ENCODE results near the gene SLC2A2.

Gene SLC2A2

GRCh38 chr3:171057072-171057471 is 30.6 kb upstream of the SLC2A2 start:
- no peaks in the 10 kb centered on the region for H3K4me1 ChIP-seq (ENCODE audit: control insufficient read depth in 1 of 2, insufficient read depth in 1 of 2, low read depth in 1 of 2, low read length in 1 of 2)
- no peak overlapping the region for H3K4me3 ChIP-seq (ENCODE audit: low read depth in 1 of 2, low read length in 1 of 2)
- H3K36me3 ChIP-seq: no peaks in the 10 kb centered on the region
- H3K27me3 ChIP-seq: no peaks in the 10 kb centered on the region
- no peak for TF ChIP-seq CTCF (IDR thresholded peaks at IDR 0.05)
- H3K9me3 ChIP-seq: no peaks in the 10 kb centered on the region
- no peak overlapping the region for H3K27ac ChIP-seq

- no peaks in the 10 kb centered on the region for H3K9me3 ChIP-seq
- H3K36me3 ChIP-seq: no peaks in the 10 kb centered on the region
- H3K27me3 ChIP-seq: no peaks in the 10 kb centered on the region
- no peak for TF ChIP-seq CTCF (IDR thresholded peaks at IDR 0.05)
- no peaks in the 10 kb centered on the region for H3K4me1 ChIP-seq (ENCODE audit: control insufficient read depth in 1 of 2, insufficient read depth in 1 of 2, low read depth in 1 of 2, low read length in 1 of 2)
- no peak overlapping the region for H3K4me3 ChIP-seq (ENCODE audit: low read depth in 1 of 2, low read length in 1 of 2)
- no peak overlapping the region for H3K27ac ChIP-seq
These were observed 30.0 kb upstream of the SLC2A2 start for GRCh38 chr3:171056528-171056927.

GRCh38 chr3:171055336-171056178 is 29.0 kb upstream of the SLC2A2 start:
- no peaks in the 10 kb centered on the region for H3K27me3 ChIP-seq

GRCh38 chr3:171054921-171055320 is 28.4 kb upstream of the SLC2A2 start:
- H3K27me3 ChIP-seq: no peaks in the 10 kb centered on the region
- no peak overlapping the region for H3K4me3 ChIP-seq (ENCODE audit: low read depth in 1 of 2, low read length in 1 of 2)
- H3K36me3 ChIP-seq: no peaks in the 10 kb centered on the region
- no peak for TF ChIP-seq CTCF (IDR thresholded peaks at IDR 0.05)
- H3K9me3 ChIP-seq: no peaks in the 10 kb centered on the region
- no peak overlapping the region for H3K27ac ChIP-seq
- H3K4me1 ChIP-seq (ENCODE audit: control insufficient read depth in 1 of 2, insufficient read depth in 1 of 2, low read depth in 1 of 2, low read length in 1 of 2): no peaks in the 10 kb centered on the region

More at GRCh38 chr3:171055336-171056178, 29.0 kb upstream of the SLC2A2 start:
- H3K27ac ChIP-seq: no peak overlapping the region
- TF ChIP-seq CTCF (IDR thresholded peaks at IDR 0.05): no peak
- no peaks in the 10 kb centered on the region for H3K9me3 ChIP-seq
- no peaks in the 10 kb centered on the region for H3K36me3 ChIP-seq
- H3K4me3 ChIP-seq (ENCODE audit: low read depth in 1 of 2, low read length in 1 of 2): no peak overlapping the region
- no peaks in the 10 kb centered on the region for H3K4me1 ChIP-seq (ENCODE audit: control insufficient read depth in 1 of 2, insufficient read depth in 1 of 2, low read depth in 1 of 2, low read length in 1 of 2)

DNA sequence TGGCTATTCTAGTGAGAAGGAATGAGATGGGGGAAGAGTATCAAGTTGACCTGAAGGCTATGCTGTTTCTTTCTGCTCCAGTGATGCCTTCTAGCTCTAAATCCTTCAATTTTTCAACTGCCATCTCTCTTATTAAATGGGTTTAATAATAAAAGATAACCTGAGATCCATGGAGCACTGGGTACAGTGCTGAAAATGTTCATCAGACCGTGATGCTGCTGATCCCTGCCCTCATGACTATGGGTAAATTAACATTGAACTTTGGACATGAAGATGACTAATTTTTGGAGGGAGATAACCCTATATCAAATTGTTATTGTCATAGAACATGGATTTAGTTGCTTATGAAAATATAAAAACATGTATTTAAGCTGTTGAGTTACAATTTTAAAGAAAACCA is 27.7 kb upstream of the SLC2A2 start:
- TF ChIP-seq CTCF (IDR thresholded peaks at IDR 0.05): no peak
- Histone ChIP-seq H3K9me3 (no peaks in the 10 kb centered on the region), H3K4me1 (ENCODE audit: control insufficient read depth in 1 of 2, insufficient read depth in 1 of 2, low read depth in 1 of 2, low read length in 1 of 2) (no peaks in the 10 kb centered on the region), H3K4me3 (ENCODE audit: low read depth in 1 of 2, low read length in 1 of 2) (no peak overlapping the region), H3K27me3 (no peaks in the 10 kb centered on the region), H3K36me3 (no peaks in the 10 kb centered on the region), H3K27ac (no peak overlapping the region)

All from neutrophil (primary cell).